Measurements from ENCODE around the gene LPAR1. TPM values are rescaled to one million over a fixed set of nuclear protein-coding genes. Genes with fewer than 3 reads are reported as not detected.

Gene LPAR1
- total and polyA plus RNA-seq, 2 donors (not counting 1 experiment from before 2014, with no cell fraction given): 222 to 240 TPM

- no peaks in the 10 kb centered on the region for H4K20me1 ChIP-seq (ENCODE audit: control insufficient read depth, extremely low read depth, insufficient read depth, low read length)
- no peaks in the 10 kb centered on the region for H3K9me3 ChIP-seq (ENCODE audit: control insufficient read depth, insufficient read depth, low read depth, low read length)
- TF ChIP-seq, protein P1, sequence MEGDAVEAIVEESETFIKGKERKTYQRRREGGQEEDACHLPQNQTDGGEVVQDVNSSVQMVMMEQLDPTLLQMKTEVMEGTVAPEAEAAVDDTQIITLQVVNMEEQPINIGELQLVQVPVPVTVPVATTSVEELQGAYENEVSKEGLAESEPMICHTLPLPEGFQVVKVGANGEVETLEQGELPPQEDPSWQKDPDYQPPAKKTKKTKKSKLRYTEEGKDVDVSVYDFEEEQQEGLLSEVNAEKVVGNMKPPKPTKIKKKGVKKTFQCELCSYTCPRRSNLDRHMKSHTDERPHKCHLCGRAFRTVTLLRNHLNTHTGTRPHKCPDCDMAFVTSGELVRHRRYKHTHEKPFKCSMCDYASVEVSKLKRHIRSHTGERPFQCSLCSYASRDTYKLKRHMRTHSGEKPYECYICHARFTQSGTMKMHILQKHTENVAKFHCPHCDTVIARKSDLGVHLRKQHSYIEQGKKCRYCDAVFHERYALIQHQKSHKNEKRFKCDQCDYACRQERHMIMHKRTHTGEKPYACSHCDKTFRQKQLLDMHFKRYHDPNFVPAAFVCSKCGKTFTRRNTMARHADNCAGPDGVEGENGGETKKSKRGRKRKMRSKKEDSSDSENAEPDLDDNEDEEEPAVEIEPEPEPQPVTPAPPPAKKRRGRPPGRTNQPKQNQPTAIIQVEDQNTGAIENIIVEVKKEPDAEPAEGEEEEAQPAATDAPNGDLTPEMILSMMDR (conservative IDR thresholded peaks at IDR 0.05 in 1 of 2, IDR thresholded peaks at IDR 0.05 in 1 of 2; ENCODE audit: low read depth in 1 of 2, low read length in 2 of 2): no peak
- no peak for TF ChIP-seq EZH2 (IDR thresholded peaks at IDR 0.05; ENCODE audit: low read length, missing control alignments)
- no peak overlapping the region for H3K4me2 ChIP-seq (ENCODE audit: extremely low read depth, insufficient read depth, low read length)
- H3K79me2 ChIP-seq (ENCODE audit: control insufficient read depth, insufficient read depth, low read length): peaks cover 86% of the 10 kb centered on the region
- H3K4me3 ChIP-seq (replicated peaks in 1 of 4; ENCODE audit: control extremely low read depth in 1 of 4, insufficient read depth in 1 of 4, low read depth in 3 of 4, low read length in 4 of 4): no peak overlapping the region
- peaks cover 11% of the 10 kb centered on the region for H3K36me3 ChIP-seq (ENCODE audit: control insufficient read depth, insufficient read depth, low read length)
- no peak overlapping the region for H3K9ac ChIP-seq (ENCODE audit: insufficient read depth, low read length)
- H2AFZ ChIP-seq (ENCODE audit: low read length): no peak overlapping the region
- no peaks in the 10 kb centered on the region for H3K27me3 ChIP-seq (ENCODE audit: control insufficient read depth, insufficient read depth, low read length)
- DNase-seq (ENCODE audit: low read depth in 2 of 2): no peak
- H3K4me1 ChIP-seq (ENCODE audit: control insufficient read depth, extremely low read depth, insufficient read depth, low read length): peaks cover 12% of the 10 kb centered on the region
- no peak overlapping the region for H3K27ac ChIP-seq (ENCODE audit: insufficient read depth, low read length)
These were observed 98.7 kb downstream of the LPAR1 start for GRCh38 chr9:110939573-110939972.

GRCh38 chr9:110939047-110939446 lies 99.2 kb downstream of the LPAR1 start:
- Histone ChIP-seq H2AFZ (ENCODE audit: low read length) (no peak overlapping the region), H3K27me3 (ENCODE audit: control insufficient read depth, insufficient read depth, low read length) (no peaks in the 10 kb centered on the region), H3K4me1 (ENCODE audit: control insufficient read depth, extremely low read depth, insufficient read depth, low read length) (peaks cover 13% of the 10 kb centered on the region), H3K9ac (ENCODE audit: insufficient read depth, low read length) (no peak overlapping the region), H3K9me3 (ENCODE audit: control insufficient read depth, insufficient read depth, low read depth, low read length) (no peaks in the 10 kb centered on the region), H3K79me2 (ENCODE audit: control insufficient read depth, insufficient read depth, low read length) (peaks cover 86% of the 10 kb centered on the region), H4K20me1 (ENCODE audit: control insufficient read depth, extremely low read depth, insufficient read depth, low read length) (no peaks in the 10 kb centered on the region), H3K36me3 (ENCODE audit: control insufficient read depth, insufficient read depth, low read length) (peaks cover 11% of the 10 kb centered on the region), H3K4me2 (ENCODE audit: extremely low read depth, insufficient read depth, low read length) (no peak overlapping the region), H3K4me3 (replicated peaks in 1 of 4; ENCODE audit: control extremely low read depth in 1 of 4, insufficient read depth in 1 of 4, low read depth in 3 of 4, low read length in 4 of 4) (no peak overlapping the region), H3K27ac (ENCODE audit: insufficient read depth, low read length) (peak overlapping the region; percentile 14)
- no peak for DNase-seq (ENCODE audit: low read depth in 2 of 2)
- TF ChIP-seq, protein P1 (conservative IDR thresholded peaks at IDR 0.05 in 1 of 2, IDR thresholded peaks at IDR 0.05 in 1 of 2; ENCODE audit: low read depth in 1 of 2, low read length in 2 of 2): no peak
- TF ChIP-seq EZH2 (IDR thresholded peaks at IDR 0.05; ENCODE audit: low read length, missing control alignments): no peak

DNA sequence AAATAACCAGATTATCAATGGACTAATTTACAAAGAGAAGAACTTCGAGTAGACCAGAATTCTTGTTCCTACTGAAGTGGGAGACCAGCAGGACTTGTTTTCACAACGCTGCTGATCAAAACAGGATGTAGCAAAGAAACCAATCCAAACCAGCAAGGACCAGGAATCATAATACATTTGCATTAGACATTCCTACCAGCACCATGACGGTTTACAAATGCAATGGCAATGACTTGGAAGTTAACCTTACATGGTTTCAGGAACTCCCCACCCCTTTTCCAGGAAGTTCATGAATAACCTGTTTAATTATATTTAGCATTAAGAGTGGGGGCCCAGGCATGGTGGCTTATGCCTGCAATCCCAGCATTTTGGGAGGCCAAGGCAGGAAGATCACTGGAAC lies 100.0 kb downstream of the LPAR1 start:
- Histone ChIP-seq H3K79me2 (ENCODE audit: control insufficient read depth, insufficient read depth, low read length) (peaks cover 89% of the 10 kb centered on the region), H3K27ac (ENCODE audit: insufficient read depth, low read length) (no peak overlapping the region), H3K27me3 (ENCODE audit: control insufficient read depth, insufficient read depth, low read length) (no peaks in the 10 kb centered on the region), H3K4me1 (ENCODE audit: control insufficient read depth, extremely low read depth, insufficient read depth, low read length) (peaks cover 15% of the 10 kb centered on the region), H2AFZ (ENCODE audit: low read length) (no peak overlapping the region), H3K9me3 (ENCODE audit: control insufficient read depth, insufficient read depth, low read depth, low read length) (no peaks in the 10 kb centered on the region), H3K36me3 (ENCODE audit: control insufficient read depth, insufficient read depth, low read length) (peaks cover 11% of the 10 kb centered on the region), H4K20me1 (ENCODE audit: control insufficient read depth, extremely low read depth, insufficient read depth, low read length) (no peaks in the 10 kb centered on the region), H3K4me2 (ENCODE audit: extremely low read depth, insufficient read depth, low read length) (no peak overlapping the region), H3K4me3 (replicated peaks in 1 of 4; ENCODE audit: control extremely low read depth in 1 of 4, insufficient read depth in 1 of 4, low read depth in 3 of 4, low read length in 4 of 4) (no peak overlapping the region), H3K9ac (ENCODE audit: insufficient read depth, low read length) (no peak overlapping the region)
- no peak for DNase-seq (ENCODE audit: low read depth in 2 of 2)
- TF ChIP-seq EZH2 (IDR thresholded peaks at IDR 0.05; ENCODE audit: low read length, missing control alignments): no peak
- TF ChIP-seq, protein P1 (conservative IDR thresholded peaks at IDR 0.05 in 1 of 2, IDR thresholded peaks at IDR 0.05 in 1 of 2; ENCODE audit: low read depth in 1 of 2, low read length in 2 of 2): no peak

Measured in fibroblast of lung (primary cell).